ENCODE data around the gene PRICKLE1.

Gene PRICKLE1

DNA sequence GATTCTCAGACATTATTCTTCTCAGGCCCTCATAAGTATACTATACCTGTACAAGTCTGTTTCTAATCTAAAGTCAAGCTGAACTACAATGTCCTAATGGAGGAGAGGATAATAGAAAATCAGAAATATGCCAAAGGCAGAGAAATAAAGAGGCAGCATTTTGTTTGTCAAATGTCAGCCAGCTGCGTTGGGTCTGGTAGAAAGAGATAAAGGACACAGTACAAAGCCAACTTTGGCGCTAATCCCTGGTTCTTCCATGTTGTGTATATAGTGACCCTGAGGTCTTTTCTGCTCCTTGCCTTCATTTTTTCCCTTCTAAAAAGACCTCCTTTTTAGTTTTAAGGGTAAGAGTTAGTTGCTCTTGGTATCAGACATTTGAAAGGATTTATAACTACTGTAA, 103.1 kb downstream of the PRICKLE1 start:
- DNase-seq, result no peak

GRCh38 chr12:42485823-42486222, 103.7 kb downstream of the PRICKLE1 start:
- no peak for DNase-seq

GRCh38 chr12:42484996-42485395, 104.5 kb downstream of the PRICKLE1 start:
- DNase-seq, result no peak

DNA sequence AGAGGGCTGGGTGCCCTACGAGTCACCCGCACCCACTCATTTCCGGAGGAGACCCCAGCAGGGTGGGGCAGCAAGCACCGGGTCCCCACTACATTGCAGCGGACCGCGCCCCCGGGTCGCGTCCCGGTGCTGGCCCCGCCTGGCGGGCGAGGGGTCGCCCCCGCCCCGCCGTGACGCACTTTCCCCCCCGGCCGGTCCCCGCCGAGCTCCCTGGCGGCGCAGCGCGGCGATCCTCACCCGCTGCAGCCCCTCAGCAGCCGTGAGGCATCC, 106.1 kb downstream of the PRICKLE1 start:
- no peak for DNase-seq

GRCh38 chr12:42482748-42483520, 106.6 kb downstream of the PRICKLE1 start:
- peak; percentile 12 for DNase-seq

- DNase-seq, result no peak
These were observed 107.4 kb downstream of the PRICKLE1 start for GRCh38 chr12:42482041-42482747.

DNA sequence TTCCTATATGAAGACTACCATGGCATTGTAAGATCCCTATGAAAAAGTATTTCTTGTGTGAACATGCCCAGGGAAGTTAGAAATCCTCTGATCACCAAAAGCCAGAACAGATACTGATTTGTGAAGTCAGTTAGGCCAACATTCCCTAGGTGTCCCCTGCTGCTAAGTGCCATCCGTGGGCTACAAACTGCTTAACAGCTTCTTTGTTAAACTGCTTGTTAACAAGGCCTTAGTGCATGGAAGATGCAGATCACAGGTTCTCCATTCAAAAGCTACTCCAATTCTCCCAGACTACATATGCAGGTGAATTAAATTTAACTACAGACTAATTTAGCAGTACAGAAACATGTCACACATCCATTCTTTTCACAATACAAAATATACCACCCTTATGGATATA, 108.2 kb downstream of the PRICKLE1 start:
- DNase-seq, result no peak

DNA sequence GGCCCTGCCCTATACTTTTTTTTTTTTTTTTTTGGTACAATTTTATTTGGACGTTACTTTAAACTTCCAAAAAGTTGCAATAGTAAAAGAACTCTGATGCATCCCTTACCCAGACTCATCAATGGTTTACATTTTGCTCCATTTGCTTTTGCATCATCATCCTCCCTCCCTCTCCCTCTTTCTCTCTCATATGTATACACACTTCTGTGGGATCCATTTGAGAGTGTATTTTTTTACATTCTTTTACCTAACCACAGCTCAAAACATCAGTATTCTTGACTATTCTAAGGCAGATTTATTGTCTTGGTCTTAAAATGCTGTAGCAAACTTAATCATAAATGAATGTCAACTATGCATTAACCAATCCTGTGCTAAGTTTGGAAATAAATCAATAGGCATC, 111.6 kb downstream of the PRICKLE1 start:
- DNase-seq, result no peak

DNA sequence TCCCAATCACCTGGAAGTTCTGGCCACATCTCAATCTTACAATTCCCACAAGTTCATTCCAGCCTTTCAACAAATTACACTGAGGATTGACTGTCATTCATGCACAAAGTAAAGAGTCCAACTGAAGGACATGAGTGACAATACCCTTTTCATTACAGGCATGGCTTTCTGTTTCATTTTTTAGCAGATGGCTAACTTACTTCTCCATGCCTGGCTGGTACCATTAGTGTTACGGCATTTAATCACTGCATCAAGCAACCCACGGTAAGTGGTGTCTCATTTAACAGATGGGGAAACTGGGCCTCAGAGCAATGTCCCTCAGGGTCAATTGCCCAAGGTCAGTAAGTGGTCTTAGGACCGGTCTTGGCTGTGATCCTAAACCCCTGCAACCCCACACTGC, 114.4 kb downstream of the PRICKLE1 start:
- DNase-seq, result no peak

- DNase-seq, result no peak
These were observed 115.2 kb downstream of the PRICKLE1 start for GRCh38 chr12:42474391-42474790.

- DNase-seq, result no peak
These were observed 116.0 kb downstream of the PRICKLE1 start for GRCh38 chr12:42473561-42473960.

DNA sequence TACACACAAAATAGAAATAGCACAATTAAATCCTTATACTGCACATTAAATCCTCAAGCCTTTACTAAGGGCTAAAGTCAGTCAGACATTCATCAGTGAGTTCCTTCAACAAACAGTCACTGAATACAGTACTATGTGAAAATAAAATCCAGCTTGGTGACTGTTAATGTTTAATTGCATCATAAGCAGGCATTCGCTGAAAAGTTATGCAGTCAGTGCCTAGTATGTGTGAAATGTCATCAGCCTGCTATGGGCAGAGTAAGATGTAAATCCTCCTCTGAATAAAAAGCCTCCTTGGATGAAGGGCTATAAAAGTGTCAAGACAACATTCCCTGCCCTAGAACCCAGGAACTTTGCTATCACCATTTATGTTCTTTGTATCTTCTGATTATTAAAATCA, 116.4 kb downstream of the PRICKLE1 start:
- DNase-seq, result no peak

GRCh38 chr12:42472376-42472775, 117.2 kb downstream of the PRICKLE1 start:
- DNase-seq, result no peak

DNA sequence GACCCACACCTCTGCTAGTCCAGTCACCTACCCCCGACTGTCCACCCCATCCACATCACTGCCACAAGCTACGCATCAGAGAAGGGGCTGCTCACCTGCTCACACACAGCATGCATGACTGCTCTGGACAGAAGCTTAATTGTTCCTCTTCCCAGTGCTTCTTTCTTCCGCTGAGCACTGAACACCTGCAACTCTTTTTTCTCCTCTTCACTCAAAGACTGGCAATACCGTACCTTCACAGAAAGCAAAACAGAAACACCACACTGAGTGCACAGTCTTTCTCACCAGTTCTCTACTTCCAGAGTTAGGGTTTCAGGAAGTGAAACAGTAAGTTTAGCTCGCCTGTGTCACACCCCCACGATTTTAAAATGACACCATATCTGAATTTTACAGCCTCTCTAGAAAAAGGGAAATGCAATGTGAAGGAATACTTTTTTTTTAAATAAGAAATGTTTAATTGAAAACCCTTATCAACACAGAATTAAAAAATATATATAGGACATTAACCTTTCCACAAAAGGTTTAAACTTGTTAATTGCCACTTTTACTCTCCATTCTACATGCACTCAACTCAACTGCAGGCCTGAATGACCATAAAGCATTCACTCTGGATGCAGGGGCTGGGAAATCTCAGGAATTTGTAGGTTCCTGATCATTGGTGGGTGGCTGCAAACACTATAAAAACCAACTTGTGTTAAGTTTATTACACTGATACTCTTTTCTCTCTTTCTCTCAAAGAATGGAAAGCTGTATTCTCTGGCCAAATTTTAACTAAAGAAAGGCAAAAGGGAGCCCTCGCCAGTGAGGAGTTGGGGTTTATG, 120.0 kb downstream of the PRICKLE1 start:
- DNase-seq, result no peak

- DNase-seq, result no peak
These were observed 120.6 kb downstream of the PRICKLE1 start for GRCh38 chr12:42468921-42469320.

DNA sequence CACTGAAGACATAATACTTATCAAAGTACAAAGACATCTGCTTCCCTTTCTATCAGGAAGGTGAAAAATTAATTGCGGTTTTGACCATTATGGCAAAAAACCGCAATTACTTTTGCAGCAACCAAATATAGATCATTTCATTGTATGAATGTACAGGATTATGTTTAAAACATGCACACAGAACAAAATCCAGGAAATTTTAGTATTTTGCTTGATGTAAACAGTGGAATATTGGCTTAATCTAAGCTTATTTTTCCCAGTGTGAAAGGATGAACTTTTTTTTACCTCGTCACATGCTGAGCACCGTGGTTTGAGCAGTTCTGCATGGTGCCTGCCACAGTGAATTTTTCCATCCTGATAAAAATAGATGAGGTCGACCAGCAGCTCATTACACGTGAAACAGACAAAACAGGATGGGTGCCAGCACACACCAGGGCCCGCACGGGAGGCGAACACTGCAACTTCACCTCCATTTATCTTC, 121.2 kb downstream of the PRICKLE1 start:
- no peak for DNase-seq

DNA sequence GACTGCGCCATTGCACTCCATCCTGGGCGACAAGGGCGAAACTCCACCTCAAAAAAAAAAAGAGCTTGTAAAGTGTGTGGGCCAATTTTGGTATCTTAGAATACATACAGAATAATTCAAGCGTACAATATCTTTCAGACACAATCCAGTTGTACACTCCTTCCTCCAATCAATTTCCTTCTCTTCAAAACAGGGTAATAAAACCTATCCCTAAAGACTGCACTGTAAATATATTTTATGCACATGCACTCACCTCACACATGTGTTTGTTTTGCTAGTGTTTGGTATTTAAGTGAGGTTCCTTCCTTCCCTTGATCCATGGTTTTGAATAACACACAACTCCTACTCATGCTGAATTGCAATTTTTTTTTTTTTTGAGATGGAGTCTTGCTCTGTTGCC, 125.9 kb downstream of the PRICKLE1 start:
- no peak for DNase-seq

DNA sequence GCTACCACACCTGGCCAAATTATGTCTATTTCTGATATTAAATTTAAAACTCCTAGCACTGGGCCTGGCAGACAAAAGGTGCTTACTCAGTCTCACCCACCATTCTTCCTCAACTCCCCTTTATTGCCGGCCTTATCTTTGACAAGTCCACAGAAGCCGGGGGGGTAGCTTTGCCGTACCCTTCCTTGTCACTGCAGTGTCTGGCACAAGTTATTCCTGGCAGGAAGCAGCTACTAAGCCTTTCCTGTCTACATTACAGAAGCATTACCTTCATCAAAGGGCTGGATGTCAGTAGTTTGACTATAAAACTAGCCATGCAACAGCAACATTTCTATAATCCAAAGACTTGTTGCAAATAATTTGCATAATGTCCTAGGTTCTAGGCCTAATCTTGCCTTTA, 127.1 kb downstream of the PRICKLE1 start:
- no peak for DNase-seq

DNA sequence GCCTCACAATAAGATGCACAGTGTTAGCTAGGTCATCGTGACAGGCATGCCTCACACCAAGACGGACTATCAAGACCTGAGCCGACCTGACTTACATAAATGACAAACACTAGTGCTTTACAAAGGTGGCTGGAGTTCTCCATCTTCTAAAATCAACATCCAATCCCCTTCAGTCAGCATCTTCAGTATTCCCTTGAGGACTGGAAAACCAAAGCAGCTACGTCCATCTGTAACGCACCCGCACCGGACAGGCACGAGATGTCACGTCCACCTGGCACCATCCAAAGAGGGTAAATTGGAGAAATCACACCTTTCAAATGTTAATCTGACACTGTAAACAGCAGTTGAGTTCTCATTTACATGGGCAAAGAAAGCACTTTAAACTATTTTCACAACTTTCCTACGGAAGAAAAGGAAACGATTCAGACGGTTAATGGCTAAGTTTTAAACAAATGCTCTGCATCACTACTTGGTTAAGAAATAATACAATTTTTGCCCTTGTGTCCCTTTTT, 130.2 kb downstream of the PRICKLE1 start:
- no peak for DNase-seq

GRCh38 chr12:42458575-42458974, 131.0 kb downstream of the PRICKLE1 start:
- no peak for DNase-seq

- no peak for DNase-seq
These were observed 139.3 kb downstream of the PRICKLE1 start for GRCh38 chr12:42450248-42450647.

DNA sequence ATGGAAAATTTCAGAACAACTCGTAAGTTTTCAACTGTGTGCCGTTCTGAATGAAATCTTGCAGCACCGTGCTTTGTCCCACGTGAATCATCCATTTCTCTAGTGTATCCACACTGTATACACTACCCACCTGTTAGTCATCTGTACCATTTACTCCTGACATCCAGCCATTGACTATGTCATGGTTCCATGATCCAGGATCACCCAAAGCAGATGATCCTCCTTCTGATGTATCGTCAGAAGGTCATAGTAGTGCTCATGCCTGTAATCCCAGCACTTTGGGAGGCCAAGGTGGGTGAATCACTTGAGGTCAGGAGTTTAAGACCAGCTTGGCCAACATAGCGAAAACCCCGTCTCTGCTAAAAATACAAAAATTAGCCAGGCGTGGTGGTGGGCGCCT, 140.7 kb downstream of the PRICKLE1 start:
- DNase-seq, result no peak

- DNase-seq, result no peak
These were observed 142.2 kb downstream of the PRICKLE1 start for GRCh38 chr12:42447371-42447786.

- DNase-seq, result no peak
These were observed 142.8 kb downstream of the PRICKLE1 start for GRCh38 chr12:42446761-42447160.

Data from activated CD4-positive, alpha-beta T cell treated with anti-CD3 and anti-CD28 coated beads for 1 hour (primary cell).